GM18858 (cell line): ENCODE results near the gene SESN1.
"Not testable (repeated sequence)": the region's sequence is repeated elsewhere in the genome, so short reads cannot be mapped to it uniquely, and the experiment has no call there.

ENCODE experiments used
- ATAC-seq: cut with Tn5 transposase; IDR thresholded peaks from one replicate; pipeline ENCODE4 v1.9.1; 2021; ENCODE audit not compliant: unreplicated experiment

Gene SESN1

GRCh38 chr6:109094416-109095035 lies at the start of gene SESN1:
SESN1 (minus strand) TSS chr6:109094846; CDS start chr6:109094073, 773 bp downstream.
- ATAC-seq = peak; percentile 42

GRCh38 chr6:109143191-109143590 lies 48.5 kb upstream of the SESN1 start:
- ATAC-seq = no peak

GRCh38 chr6:109142067-109142466 lies 47.4 kb upstream of the SESN1 start:
- ATAC-seq = not testable (repeated sequence)

GRCh38 chr6:109139109-109139508 lies 44.5 kb upstream of the SESN1 start:
- ATAC-seq = no peak

- not testable (repeated sequence) for ATAC-seq
These were observed 41.9 kb upstream of the SESN1 start for GRCh38 chr6:109136530-109136929.

- ATAC-seq = not testable (repeated sequence)
These were observed 41.4 kb upstream of the SESN1 start for GRCh38 chr6:109136039-109136438.

- not testable (repeated sequence) for ATAC-seq
These were observed 41.0 kb upstream of the SESN1 start for GRCh38 chr6:109135600-109135999.

- ATAC-seq = no peak
These were observed 35.4 kb upstream of the SESN1 start for GRCh38 chr6:109130065-109130464.

- ATAC-seq = no peak
These were observed 30.9 kb upstream of the SESN1 start for GRCh38 chr6:109125504-109125903.

- no peak for ATAC-seq
These were observed 29.6 kb upstream of the SESN1 start for GRCh38 chr6:109124219-109124618.

GRCh38 chr6:109121411-109121810 lies 26.8 kb upstream of the SESN1 start:
- ATAC-seq = no peak

- no peak for ATAC-seq
These were observed 24.3 kb upstream of the SESN1 start for GRCh38 chr6:109118871-109119354.

- ATAC-seq = no peak
These were observed 23.7 kb upstream of the SESN1 start for GRCh38 chr6:109118337-109118736.

- ATAC-seq = peak; percentile 59
These were observed 22.8 kb upstream of the SESN1 start for GRCh38 chr6:109117346-109118035.

GRCh38 chr6:109112663-109113062 lies 18.0 kb upstream of the SESN1 start:
- ATAC-seq = not testable (repeated sequence)

- ATAC-seq = not testable (repeated sequence)
These were observed 15.0 kb upstream of the SESN1 start for GRCh38 chr6:109109663-109110062.

GRCh38 chr6:109105681-109106080 lies 11.0 kb upstream of the SESN1 start:
- ATAC-seq = no peak

- no peak for ATAC-seq
These were observed 9.9 kb upstream of the SESN1 start for GRCh38 chr6:109104512-109104911.

- ATAC-seq = peak; percentile 69
These were observed 9.3 kb upstream of the SESN1 start for GRCh38 chr6:109103942-109104341.

- ATAC-seq = no peak
These were observed 8.1 kb upstream of the SESN1 start for GRCh38 chr6:109102762-109103161.

GRCh38 chr6:109097661-109098060 lies 3.0 kb upstream of the SESN1 start:
- no peak for ATAC-seq

- no peak for ATAC-seq
These were observed 1.6 kb upstream of the SESN1 start for GRCh38 chr6:109096208-109096607.

GRCh38 chr6:109095835-109096084 lies 1.1 kb upstream of the SESN1 start:
- no peak for ATAC-seq
